ENCODE results near the gene FBXL15. TPM values are rescaled to one million over a fixed set of nuclear protein-coding genes. Genes with fewer than 3 reads are reported as not detected.

Gene FBXL15
- total RNA-seq, 4 donors from 2014 or later: 18.6 to 41.9 (median 26.1) TPM

DNA sequence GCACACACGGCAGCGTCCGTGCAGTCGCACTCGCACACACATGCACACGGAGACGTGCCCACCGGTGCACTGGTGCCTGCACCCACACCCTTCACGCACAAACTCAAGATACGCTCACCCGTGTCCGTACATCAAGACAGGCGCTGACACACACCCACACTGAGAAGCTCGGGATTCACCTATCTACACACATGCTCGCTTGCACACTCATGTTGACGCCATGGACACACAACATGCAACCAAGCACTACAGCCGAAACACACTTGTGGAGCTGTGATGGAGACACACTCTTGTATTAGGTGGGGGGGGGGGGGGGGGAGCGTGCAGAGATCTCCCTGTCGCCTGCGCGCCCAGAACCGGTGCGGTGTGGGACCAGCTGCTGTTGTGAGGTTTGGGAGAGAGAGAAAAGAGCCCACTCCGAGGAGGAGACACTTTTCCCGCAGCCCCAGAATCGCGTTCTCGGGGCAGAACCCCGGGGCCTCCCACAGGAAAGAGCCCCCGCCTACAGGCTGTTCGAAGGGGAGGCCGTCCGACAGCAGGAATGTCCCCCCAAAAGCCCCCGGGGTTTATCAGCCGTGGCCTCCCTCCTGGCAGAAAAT, 25.7 kb upstream of the FBXL15 start:
- no peak for ATAC-seq
- 0% methylated on average over 1 to 11 of the region's 35 CpGs for WGBS, 2 donors (ENCODE audit: low coverage in 1 of 2)
- peak overlapping the region; percentile 86 to 98 (median 94) for H3K27ac ChIP-seq
- H3K9me3 ChIP-seq: no peaks in the 10 kb centered on the region
- peaks cover 0 to 21% of the 10 kb centered on the region in 2 donors for H3K36me3 ChIP-seq
- peaks cover 0 to 60% (median 28%) of the 10 kb centered on the region in 3 donors for H3K4me1 ChIP-seq
- H3K4me3 ChIP-seq: peak overlapping the region; percentile 48 to 73
- TF ChIP-seq POLR2AphosphoS5 (IDR thresholded peaks at IDR 0.05) (no peak), EP300 (IDR thresholded peaks at IDR 0.05) (no peak), POLR2A (IDR thresholded peaks at IDR 0.05) (no peak)
- TF ChIP-seq, protein P1, sequence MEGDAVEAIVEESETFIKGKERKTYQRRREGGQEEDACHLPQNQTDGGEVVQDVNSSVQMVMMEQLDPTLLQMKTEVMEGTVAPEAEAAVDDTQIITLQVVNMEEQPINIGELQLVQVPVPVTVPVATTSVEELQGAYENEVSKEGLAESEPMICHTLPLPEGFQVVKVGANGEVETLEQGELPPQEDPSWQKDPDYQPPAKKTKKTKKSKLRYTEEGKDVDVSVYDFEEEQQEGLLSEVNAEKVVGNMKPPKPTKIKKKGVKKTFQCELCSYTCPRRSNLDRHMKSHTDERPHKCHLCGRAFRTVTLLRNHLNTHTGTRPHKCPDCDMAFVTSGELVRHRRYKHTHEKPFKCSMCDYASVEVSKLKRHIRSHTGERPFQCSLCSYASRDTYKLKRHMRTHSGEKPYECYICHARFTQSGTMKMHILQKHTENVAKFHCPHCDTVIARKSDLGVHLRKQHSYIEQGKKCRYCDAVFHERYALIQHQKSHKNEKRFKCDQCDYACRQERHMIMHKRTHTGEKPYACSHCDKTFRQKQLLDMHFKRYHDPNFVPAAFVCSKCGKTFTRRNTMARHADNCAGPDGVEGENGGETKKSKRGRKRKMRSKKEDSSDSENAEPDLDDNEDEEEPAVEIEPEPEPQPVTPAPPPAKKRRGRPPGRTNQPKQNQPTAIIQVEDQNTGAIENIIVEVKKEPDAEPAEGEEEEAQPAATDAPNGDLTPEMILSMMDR (IDR thresholded peaks at IDR 0.05): no peak
- no peaks in the 10 kb centered on the region for H3K27me3 ChIP-seq

DNA sequence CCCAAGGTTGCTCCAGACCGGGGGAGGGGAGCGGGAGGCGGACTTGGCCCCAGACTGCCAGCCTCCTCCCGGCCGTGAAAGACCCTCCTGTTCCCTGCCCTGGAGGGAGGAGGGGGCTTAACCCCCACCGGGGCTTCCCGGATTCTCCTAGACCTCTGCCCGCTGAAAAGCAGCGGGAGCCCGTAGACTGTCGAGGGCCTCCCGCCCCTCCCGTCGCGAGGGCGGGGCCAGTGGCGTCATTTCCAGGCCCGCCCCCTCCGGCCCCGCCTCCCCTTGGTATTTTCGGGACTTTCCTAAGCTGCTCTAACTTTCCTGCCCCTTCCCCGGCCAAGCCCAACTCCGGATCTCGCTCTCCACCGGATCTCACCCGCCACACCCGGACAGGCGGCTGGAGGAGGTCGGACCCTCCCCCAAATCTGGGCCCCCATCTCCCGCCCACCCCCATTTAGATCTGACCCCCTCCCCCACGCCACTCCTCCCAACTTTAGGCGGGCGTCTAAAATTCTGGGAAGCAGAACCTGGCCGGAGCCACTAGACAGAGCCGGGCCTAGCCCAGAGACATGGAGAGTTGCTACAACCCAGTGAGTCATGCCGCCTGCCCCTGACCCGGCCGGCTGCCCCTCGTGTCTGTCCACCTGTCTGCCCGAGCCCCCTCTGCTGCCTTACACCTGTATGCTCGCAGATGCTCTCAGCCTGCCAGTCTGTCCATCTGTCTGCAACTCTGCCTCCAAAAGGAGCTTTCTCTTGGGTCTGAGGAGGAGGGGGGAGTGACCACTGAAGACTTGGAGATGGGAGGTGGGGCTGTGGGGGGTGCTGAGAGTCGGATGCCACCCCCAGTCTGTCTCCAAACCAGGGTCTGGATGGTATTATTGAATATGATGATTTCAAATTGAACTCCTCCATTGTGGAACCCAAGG, 25.0 kb upstream of the FBXL15 start, which contains the start of gene NFKB2:
NFKB2 (plus strand) TSS at position 306 of the 917 bp plus-strand sequence; CDS start at position 561, 255 bp downstream.
- 0 to 6% methylated on average over 1 to 6 of the region's 42 CpGs for WGBS, 2 donors (ENCODE audit: low coverage in 1 of 2)
- Histone ChIP-seq H3K4me3 (peak within 1 kb of the TSS; percentile 48 to 73), H3K36me3 (peaks cover 0 to 28% of the 10 kb centered on the region in 2 donors), H3K27ac (peak within 1 kb of the TSS; percentile 86 to 98 (median 94)), H3K4me1 (peaks cover 0 to 68% (median 29%) of the 10 kb centered on the region in 3 donors), H3K27me3 (no peaks in the 10 kb centered on the region), H3K9me3 (no peaks in the 10 kb centered on the region)
- peak; percentile 72 for ATAC-seq
- TF ChIP-seq, protein P1 (IDR thresholded peaks at IDR 0.05): peak in 2 of 4 experiments; percentile 1 to 11
- TF ChIP-seq POLR2A (IDR thresholded peaks at IDR 0.05): peak; percentile 49 to 59
- no peak for TF ChIP-seq EP300 (IDR thresholded peaks at IDR 0.05)
- peak; percentile 85 for TF ChIP-seq POLR2AphosphoS5 (IDR thresholded peaks at IDR 0.05)

DNA sequence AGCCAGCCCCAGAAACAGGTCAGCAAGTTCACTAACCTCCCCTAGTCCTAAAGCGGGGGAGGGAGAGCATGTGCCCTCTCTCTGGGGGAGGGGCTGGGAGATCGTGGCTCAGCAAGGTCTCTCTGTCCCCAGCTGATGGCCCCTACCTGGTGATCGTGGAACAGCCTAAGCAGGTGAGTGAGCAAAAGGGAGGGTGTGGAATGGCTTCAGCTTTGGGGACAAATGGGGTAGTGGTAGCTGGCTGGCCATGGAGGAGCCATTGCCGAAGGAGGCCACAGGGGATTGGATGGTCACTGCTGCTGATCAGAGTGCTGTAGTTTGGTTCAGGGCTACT, 24.4 kb upstream of the FBXL15 start:
- no peaks in the 10 kb centered on the region for H3K27me3 ChIP-seq
- H3K4me3 ChIP-seq: peak overlapping the region; percentile 48 to 73
- peak overlapping the region; percentile 86 to 98 (median 94) for H3K27ac ChIP-seq
- peaks cover 0 to 69% (median 29%) of the 10 kb centered on the region in 3 donors for H3K4me1 ChIP-seq
- no peak for TF ChIP-seq POLR2AphosphoS5 (IDR thresholded peaks at IDR 0.05)
- no peak for TF ChIP-seq POLR2A (IDR thresholded peaks at IDR 0.05)
- no peak for TF ChIP-seq EP300 (IDR thresholded peaks at IDR 0.05)
- no peaks in the 10 kb centered on the region for H3K9me3 ChIP-seq
- peaks cover 0 to 35% of the 10 kb centered on the region in 2 donors for H3K36me3 ChIP-seq
- ATAC-seq: no peak
- 0 to 49% methylated on average over 1 to 2 of the region's 4 CpGs for WGBS, 2 donors (ENCODE audit: low coverage in 1 of 2)

DNA sequence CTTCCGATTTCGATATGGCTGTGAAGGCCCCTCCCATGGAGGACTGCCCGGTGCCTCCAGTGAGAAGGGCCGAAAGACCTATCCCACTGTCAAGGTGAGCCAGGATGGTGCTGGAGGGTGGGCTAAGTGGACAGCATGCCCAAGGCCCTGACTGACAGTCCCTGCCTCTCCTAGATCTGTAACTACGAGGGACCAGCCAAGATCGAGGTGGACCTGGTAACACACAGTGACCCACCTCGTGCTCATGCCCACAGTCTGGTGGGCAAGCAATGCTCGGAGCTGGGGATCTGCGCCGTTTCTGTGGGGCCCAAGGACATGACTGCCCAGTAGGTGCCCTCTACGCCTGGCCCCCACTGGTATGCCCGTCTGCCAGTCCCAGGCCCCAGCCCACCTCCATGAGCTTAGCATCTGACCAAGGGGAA, 23.9 kb upstream of the FBXL15 start:
- WGBS, 2 donors (ENCODE audit: low coverage in 1 of 2): 50% methylated on average over 6 of the region's 12 CpGs; no CpG with 5 or more reads in 1 of the 2 donors
- peak overlapping the region; percentile 86 to 98 (median 94) for H3K27ac ChIP-seq
- H3K9me3 ChIP-seq: no peaks in the 10 kb centered on the region
- no peak for ATAC-seq
- peaks cover 0 to 73% (median 29%) of the 10 kb centered on the region in 3 donors for H3K4me1 ChIP-seq
- H3K4me3 ChIP-seq: peak overlapping the region in 1 of 2 donors; percentile 73
- H3K36me3 ChIP-seq: peaks cover 0 to 39% of the 10 kb centered on the region in 2 donors
- H3K27me3 ChIP-seq: no peaks in the 10 kb centered on the region
- TF ChIP-seq, protein P1 (IDR thresholded peaks at IDR 0.05): no peak
- TF ChIP-seq POLR2A (IDR thresholded peaks at IDR 0.05): no peak
- no peak for TF ChIP-seq EP300 (IDR thresholded peaks at IDR 0.05)
- TF ChIP-seq POLR2AphosphoS5 (IDR thresholded peaks at IDR 0.05): no peak

Data from gastroesophageal sphincter (tissue), 4 donors.